Stomach (tissue), 9 donors: ENCODE results near the gene MLST8. TPM values are rescaled to one million over a fixed set of nuclear protein-coding genes. Genes with fewer than 3 reads are reported as not detected.

ENCODE experiments used
- DNase-seq, 2 donors: peaks; one replicate each; pipeline versions ENCODE4 v3.0.0 to v3.0.0-alpha.2; 2013 to 2019
- H3K27ac ChIP-seq, 5 donors: fragments of 200-600 bp in 4 of 5; sonication (generic) in 4 of 5; one replicate each; pipeline ENCODE4 v1.5.1; 2013 to 2019; ENCODE audit warnings: mild to moderate bottlenecking in 1 of 5, moderate library complexity in 1 of 5
- H3K27me3 ChIP-seq, 3 donors: fragments of 200-600 bp; sonication (generic); one replicate each; pipeline ENCODE4 v1.5.1; 2017 to 2019; ENCODE audit warnings: mixed run types in 1 of 3
- H3K36me3 ChIP-seq, 4 donors: fragments of 200-600 bp; sonication (generic); 1 replicate in 3 of 4; 2 replicates in 1 of 4; pipeline ENCODE4 v1.5.1; 2016 to 2019
- H3K4me1 ChIP-seq, 4 donors: fragments of 200-600 bp; sonication (generic); one replicate each; pipeline ENCODE4 v1.5.1; 2016 to 2019
- H3K4me3 ChIP-seq, 4 donors: fragments of 200-600 bp; sonication (generic) in 3 of 4; one replicate each; pipeline ENCODE4 v1.5.1; 2016 to 2019; ENCODE audit warnings: mild to moderate bottlenecking in 1 of 4
- H3K9me3 ChIP-seq, 4 donors: fragments of 200-600 bp; sonication (generic); one replicate each; pipeline ENCODE4 v1.5.1; 2016 to 2019
- EP300 ChIP-seq: sonication (generic); formaldehyde crosslinking; IDR thresholded peaks from one replicate; pipeline ENCODE4 v1.6.1; 2017; ENCODE audit warnings: antibody characterized with exemption
- POLR2A ChIP-seq, 4 donors: fragments of 450-650 bp; IDR thresholded peaks; one replicate each; pipeline ENCODE4 v1.6.1; 2016; ENCODE audit warnings: antibody characterized with exemption in 4 of 4, control low read depth in 2 of 4, mild to moderate bottlenecking in 1 of 4, moderate library complexity in 1 of 4
- POLR2AphosphoS5 ChIP-seq, 3 donors: sonication (generic); formaldehyde crosslinking; IDR thresholded peaks; one replicate each; pipeline ENCODE4 v1.6.1; 2016; ENCODE audit warnings: antibody characterized with exemption in 3 of 3
- WGBS, 5 donors: extraction: QIAGEN DNeasy Blood & Tissue Kit in 3 of 5; methylation state at CpG; one replicate each; pipeline versions ENCODE4 v1.1.5 to v1.1.7; 2013 to 2018; 5-methylcytosine and 5-hydroxymethylcytosine counted together
- intact Hi-C: fragments of 100-400 bp; cut with DNase I; formaldehyde crosslinking; loops from one replicate; pipeline ENCODE4 v1.15.1; 2023; ENCODE audit warnings: low total_unique reads
- polyA plus RNA-seq, 3 donors: library from polyadenylated mRNA; stranded (reverse); fragments of 200-250 nt; gene quantifications; one replicate each; pipeline ENCODE4 v1.2.3, GENCODE V29; 2013
- total RNA-seq, 5 donors: library from RNA; depleted of rRNA; stranded (reverse); fragments of >200 nt; gene quantifications; one replicate each; pipeline versions ENCODE4 v1.1.0 to v1.2.3, GENCODE V29; 2014 to 2016
- TF ChIP-seq, protein P1 (sequence below), 7 experiments: fragments of 450-650 bp in 4 of 7; fragments of 200-600 bp in 3 of 7; sonication (generic) in 3 of 7; IDR thresholded peaks; one replicate each; pipeline ENCODE4 v1.5.1; 2016 to 2019; ENCODE audit warnings: antibody characterized with exemption in 7 of 7, control low read depth in 2 of 7, mild to moderate bottlenecking in 1 of 7
- donor health status: healthy with polysubstance abuse.
- donor health status: Bipolar disorder and iron deficiency.
- donor health status: healthy.

The MLST8 gene
- total and polyA plus RNA-seq, 8 donors: 7.5 to 235 (median 55.8) TPM

DNA sequence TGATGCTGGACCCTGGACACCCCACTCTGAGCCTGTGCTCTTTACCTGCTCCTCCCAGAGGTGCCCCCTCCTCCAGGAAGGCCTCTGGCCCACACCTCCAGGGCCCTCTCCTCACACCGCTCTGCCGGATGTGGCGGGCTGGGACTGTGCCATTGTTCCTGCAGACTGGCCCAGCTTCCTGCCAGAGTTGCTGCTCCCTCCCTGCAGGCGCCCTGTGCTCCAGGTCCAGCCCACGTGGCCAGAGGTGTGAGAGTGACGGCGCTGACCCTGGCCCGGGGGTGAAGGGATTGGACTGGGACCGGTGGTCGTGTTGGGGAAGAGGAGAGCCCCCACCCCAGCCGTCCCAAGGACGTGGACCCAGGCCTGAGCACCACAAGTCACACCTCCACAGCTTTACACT, 23.8 kb downstream of the MLST8 start:
- peaks cover 23 to 37% (median 33%) of the 10 kb centered on the region in 4 donors for H3K4me1 ChIP-seq
- H3K27ac ChIP-seq: no peak overlapping the region
- H3K4me3 ChIP-seq: no peak overlapping the region
- no peak for DNase-seq
- intact Hi-C loops: no loop called here
- WGBS, 5 donors: 88 to 94% (median 91%) methylated on average over 9 to 12 of the region's 12 CpGs
- peaks cover 60 to 78% (median 72%) of the 10 kb centered on the region in 4 donors for H3K36me3 ChIP-seq
- H3K9me3 ChIP-seq: no peaks in the 10 kb centered on the region
- TF ChIP-seq, protein P1, sequence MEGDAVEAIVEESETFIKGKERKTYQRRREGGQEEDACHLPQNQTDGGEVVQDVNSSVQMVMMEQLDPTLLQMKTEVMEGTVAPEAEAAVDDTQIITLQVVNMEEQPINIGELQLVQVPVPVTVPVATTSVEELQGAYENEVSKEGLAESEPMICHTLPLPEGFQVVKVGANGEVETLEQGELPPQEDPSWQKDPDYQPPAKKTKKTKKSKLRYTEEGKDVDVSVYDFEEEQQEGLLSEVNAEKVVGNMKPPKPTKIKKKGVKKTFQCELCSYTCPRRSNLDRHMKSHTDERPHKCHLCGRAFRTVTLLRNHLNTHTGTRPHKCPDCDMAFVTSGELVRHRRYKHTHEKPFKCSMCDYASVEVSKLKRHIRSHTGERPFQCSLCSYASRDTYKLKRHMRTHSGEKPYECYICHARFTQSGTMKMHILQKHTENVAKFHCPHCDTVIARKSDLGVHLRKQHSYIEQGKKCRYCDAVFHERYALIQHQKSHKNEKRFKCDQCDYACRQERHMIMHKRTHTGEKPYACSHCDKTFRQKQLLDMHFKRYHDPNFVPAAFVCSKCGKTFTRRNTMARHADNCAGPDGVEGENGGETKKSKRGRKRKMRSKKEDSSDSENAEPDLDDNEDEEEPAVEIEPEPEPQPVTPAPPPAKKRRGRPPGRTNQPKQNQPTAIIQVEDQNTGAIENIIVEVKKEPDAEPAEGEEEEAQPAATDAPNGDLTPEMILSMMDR (IDR thresholded peaks at IDR 0.05): no peak
- TF ChIP-seq POLR2A (IDR thresholded peaks at IDR 0.05): no peak
- no peak for TF ChIP-seq EP300
- no peak for TF ChIP-seq POLR2AphosphoS5 (IDR thresholded peaks at IDR 0.05)
- peaks cover 0 to 3% (median 0%) of the 10 kb centered on the region in 3 donors for H3K27me3 ChIP-seq

DNA sequence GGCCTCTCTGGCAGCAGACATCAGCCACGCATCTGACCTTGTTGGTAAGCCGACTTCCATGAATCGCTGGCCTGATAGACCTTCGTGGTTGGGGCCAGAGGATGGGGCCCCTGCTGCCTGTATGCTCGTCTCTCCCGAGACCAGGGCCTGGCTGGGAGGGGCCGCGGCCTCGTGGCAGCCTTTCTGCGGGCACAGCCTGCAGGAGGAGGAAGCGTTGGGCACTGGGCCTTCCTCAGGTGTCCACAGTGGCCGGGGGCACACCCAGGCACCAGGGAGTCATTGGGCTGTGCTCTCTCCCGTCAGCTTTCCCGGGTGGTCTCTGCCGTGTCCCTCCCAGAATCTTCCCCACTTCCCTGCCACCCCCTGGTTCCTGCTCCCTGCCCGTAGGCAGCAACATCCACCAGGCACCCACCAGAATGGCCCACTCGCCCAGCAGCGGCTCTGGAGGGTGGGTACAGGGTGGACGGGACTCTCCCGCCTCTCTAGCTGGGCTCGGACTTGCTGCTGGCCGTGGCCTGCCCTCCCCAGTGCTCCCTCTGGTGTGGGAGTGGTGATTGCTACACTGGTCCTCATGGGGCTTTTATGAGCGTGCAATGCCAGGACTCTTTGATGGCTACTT, 24.5 kb downstream of the MLST8 start:
- Histone ChIP-seq H3K36me3 (peaks cover 67 to 85% (median 79%) of the 10 kb centered on the region in 4 donors), H3K4me3 (no peak overlapping the region), H3K27me3 (peaks cover 0 to 7% (median 0%) of the 10 kb centered on the region in 3 donors), H3K9me3 (no peaks in the 10 kb centered on the region), H3K27ac (no peak overlapping the region), H3K4me1 (peaks cover 16 to 30% (median 27%) of the 10 kb centered on the region in 4 donors)
- WGBS, 5 donors: 84 to 94% (median 92%) methylated on average over 8 to 23 of the region's 23 CpGs
- TF ChIP-seq, protein P1 (IDR thresholded peaks at IDR 0.05): no peak
- TF ChIP-seq EP300 (no peak), POLR2AphosphoS5 (IDR thresholded peaks at IDR 0.05) (no peak), POLR2A (IDR thresholded peaks at IDR 0.05) (no peak)
- no peak for DNase-seq
- intact Hi-C loops: no loop called here

DNA sequence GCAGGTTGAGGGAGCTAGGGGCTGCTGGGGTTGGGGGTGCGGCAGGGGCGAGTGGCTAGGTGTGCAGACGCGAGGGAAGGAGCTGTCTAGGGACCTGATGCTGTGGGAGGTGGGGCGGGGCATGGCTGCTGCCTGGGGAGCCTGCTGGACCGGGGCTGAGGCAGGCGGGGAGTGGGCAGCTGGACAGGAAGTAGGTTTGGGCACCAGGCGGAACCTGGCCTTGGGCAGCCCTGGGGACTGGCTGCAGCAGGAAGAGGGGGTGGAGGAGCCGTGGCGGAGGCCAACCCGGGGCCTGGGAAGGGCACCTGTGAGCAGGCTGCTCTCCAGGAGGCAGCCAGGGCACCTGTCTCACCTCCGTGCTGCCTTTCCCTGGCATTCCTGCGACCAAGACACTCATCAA, 25.1 kb downstream of the MLST8 start:
- peaks cover 73 to 91% (median 85%) of the 10 kb centered on the region in 4 donors for H3K36me3 ChIP-seq
- WGBS, 5 donors: 87 to 95% (median 90%) methylated on average over 7 to 13 of the region's 13 CpGs
- no peak for DNase-seq
- H3K4me3 ChIP-seq: no peak overlapping the region
- H3K4me1 ChIP-seq: peaks cover 10 to 24% (median 20%) of the 10 kb centered on the region in 4 donors
- H3K27me3 ChIP-seq: peaks cover 0 to 11% (median 0%) of the 10 kb centered on the region in 3 donors
- H3K27ac ChIP-seq: no peak overlapping the region
- intact Hi-C loops: no loop called here
- no peaks in the 10 kb centered on the region for H3K9me3 ChIP-seq
- TF ChIP-seq POLR2AphosphoS5 (IDR thresholded peaks at IDR 0.05) (no peak), POLR2A (IDR thresholded peaks at IDR 0.05) (no peak), EP300 (no peak)
- TF ChIP-seq, protein P1 (IDR thresholded peaks at IDR 0.05): no peak

DNA sequence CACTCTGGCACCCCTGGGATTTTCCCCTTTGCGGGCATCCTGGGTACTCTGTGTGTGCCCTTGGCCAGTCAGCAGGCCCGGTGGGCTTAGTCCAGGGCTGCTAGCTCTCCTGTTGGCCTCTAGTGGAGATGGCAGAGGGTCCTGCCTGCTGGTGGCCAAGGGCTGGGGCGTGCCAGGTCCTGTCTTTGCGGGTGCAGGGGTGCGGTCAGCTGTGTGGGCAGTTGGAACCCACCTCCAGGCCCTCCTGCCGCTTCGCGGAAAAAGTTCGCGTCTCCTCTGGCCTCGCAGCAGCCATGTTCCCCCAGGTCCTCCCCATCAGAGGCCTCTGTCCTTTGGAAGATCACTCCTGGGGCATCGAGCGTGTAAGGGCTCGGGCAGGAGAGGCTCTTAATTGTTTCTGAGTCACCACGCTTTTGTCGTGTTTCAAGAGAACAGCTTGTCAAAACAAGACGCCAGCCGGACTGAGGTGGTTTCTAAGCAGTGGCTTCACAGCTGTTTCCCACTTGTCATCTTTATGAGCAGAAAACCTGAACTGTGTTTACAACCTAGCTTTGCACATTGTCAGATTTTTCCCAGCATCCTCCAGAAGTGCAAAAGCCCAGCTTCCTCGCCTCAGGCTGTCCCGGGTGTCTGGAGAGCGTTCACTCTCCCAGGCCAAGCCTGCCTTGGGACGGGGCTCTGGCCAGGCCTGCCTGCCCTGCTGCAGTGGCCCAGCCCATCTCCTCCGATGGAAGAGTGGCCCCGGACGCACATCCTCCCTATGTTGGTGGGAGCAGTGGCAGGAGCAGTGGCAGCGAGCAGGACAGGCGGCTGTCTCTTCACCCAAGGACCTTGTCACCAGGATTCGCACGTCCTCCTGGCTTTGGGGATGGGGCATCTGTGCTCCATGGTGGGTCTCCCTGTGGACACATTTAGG, 26.0 kb downstream of the MLST8 start:
- H3K4me1 ChIP-seq: peaks cover 10 to 21% (median 18%) of the 10 kb centered on the region in 4 donors
- 84 to 92% (median 87%) methylated on average over 27 to 29 of the region's 29 CpGs for WGBS, 5 donors
- no peaks in the 10 kb centered on the region for H3K9me3 ChIP-seq
- DNase-seq: no peak
- H3K36me3 ChIP-seq: peaks cover 73 to 97% (median 89%) of the 10 kb centered on the region in 4 donors
- intact Hi-C loops: no loop called here
- H3K4me3 ChIP-seq: no peak overlapping the region
- peaks cover 0 to 20% (median 7%) of the 10 kb centered on the region in 3 donors for H3K27me3 ChIP-seq
- no peak overlapping the region for H3K27ac ChIP-seq
- TF ChIP-seq, protein P1 (IDR thresholded peaks at IDR 0.05): no peak
- TF ChIP-seq EP300: no peak
- no peak for TF ChIP-seq POLR2A (IDR thresholded peaks at IDR 0.05)
- no peak for TF ChIP-seq POLR2AphosphoS5 (IDR thresholded peaks at IDR 0.05)
